ENCODE data around the gene SPOCK2.
"Not testable (repeated sequence)": the region's sequence is repeated elsewhere in the genome, so short reads cannot be mapped to it uniquely, and the experiment has no call there.

Gene SPOCK2

DNA sequence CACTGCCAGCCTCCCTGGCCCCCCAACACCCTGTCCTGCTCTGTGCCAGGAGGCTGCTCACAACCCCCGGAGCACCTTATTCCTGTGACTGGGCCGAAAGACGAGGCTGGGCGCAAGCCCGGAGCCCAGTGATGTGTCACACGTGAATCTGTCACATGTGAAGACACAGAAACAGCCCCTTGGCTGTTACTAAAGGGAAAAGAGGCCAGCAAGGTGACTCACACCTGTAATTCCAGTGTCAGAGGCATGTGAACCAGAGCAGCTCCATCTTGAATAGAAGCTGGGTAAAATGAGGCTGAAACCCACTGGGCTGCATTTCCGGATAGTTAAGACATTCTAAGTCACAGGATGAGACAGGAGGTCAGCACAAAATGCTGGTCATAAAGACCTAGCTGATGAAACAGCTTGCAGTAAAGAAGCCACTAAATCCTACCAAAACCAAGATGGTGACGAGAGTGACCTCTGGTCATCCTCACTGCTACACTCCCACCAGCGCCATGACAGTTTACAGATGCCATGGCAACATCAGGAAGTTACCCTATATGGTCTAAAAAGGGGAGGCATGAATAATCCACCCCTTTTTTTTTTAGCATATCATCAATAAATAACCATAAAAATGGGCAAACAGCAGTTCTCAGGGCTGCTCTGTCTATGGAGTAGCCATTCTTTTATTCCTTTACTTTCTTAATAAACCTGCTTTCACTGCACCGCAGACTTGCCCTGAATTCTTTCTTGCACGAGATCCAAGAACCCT is 55.8 kb downstream of the SPOCK2 start:
- not testable (repeated sequence) for DNase-seq (ENCODE audit: low read depth in 1 of 2, low spot score in 1 of 2)

DNA sequence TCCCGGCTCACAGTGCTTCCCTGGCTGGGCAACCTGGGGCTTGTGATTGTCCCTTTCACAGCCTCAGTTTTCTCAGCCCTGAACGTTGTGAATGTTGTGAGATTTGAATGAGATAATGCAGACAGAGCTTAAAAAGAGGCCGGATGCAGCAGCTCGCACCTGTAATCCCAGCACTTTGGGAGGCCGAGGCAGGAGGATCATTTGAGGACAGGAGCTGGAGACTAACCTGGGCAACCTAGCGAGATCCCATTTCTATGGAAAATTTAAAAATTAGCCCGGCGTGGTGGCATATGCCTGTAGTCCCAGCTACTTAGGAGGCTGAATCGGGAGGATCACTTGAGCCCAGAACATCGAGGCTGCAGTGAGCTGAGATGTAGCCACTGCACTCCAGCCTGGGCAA is 56.6 kb downstream of the SPOCK2 start:
- no peak for DNase-seq (ENCODE audit: low read depth in 1 of 2, low spot score in 1 of 2)

DNA sequence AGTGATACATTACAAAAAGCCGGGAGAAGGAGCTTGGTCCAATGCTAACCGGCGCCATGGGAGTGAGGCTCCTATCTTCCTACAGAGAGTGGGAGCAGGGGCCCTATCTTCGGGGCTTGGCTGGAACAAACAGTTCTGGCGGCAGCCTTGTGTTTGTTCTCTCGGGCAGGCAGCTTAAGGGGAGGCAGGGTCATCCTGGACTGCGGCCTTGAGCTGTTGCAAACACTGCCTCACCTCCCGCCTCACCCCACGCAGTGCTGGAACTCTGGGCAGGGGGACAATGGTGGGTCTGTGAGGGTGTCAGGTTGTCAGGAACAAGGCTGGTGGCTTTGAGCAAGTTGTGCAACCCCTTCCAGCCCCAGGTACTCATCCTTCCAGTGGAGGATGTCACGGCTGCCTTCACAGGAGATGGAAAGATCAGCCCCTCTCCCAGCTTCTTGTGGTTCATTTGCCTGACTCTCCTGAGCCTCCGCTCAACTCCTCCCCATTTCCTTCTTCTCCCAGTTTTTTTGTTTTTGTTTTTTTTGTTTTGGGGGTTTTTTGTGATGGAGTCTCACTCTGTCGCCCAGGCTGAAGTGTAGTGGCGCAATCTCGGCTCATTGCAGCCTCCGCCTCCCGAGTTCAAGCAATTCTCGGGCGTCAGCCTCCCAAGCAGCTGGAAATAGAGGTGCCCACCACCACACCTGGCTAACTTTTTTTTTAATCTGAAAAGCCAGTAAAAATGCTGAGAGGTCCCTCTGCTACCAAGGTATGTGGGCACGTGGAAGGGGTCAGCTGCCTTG is 57.4 kb downstream of the SPOCK2 start:
- no peak for DNase-seq (ENCODE audit: low read depth in 1 of 2, low spot score in 1 of 2)

- DNase-seq (ENCODE audit: low read depth in 1 of 2, low spot score in 1 of 2), result no peak
Observed at GRCh38 chr10:72029414-72029813, 58.9 kb downstream of the SPOCK2 start.

- DNase-seq (ENCODE audit: low read depth in 1 of 2, low spot score in 1 of 2), result no peak
Observed at GRCh38 chr10:72027498-72027897, 60.9 kb downstream of the SPOCK2 start.

DNA sequence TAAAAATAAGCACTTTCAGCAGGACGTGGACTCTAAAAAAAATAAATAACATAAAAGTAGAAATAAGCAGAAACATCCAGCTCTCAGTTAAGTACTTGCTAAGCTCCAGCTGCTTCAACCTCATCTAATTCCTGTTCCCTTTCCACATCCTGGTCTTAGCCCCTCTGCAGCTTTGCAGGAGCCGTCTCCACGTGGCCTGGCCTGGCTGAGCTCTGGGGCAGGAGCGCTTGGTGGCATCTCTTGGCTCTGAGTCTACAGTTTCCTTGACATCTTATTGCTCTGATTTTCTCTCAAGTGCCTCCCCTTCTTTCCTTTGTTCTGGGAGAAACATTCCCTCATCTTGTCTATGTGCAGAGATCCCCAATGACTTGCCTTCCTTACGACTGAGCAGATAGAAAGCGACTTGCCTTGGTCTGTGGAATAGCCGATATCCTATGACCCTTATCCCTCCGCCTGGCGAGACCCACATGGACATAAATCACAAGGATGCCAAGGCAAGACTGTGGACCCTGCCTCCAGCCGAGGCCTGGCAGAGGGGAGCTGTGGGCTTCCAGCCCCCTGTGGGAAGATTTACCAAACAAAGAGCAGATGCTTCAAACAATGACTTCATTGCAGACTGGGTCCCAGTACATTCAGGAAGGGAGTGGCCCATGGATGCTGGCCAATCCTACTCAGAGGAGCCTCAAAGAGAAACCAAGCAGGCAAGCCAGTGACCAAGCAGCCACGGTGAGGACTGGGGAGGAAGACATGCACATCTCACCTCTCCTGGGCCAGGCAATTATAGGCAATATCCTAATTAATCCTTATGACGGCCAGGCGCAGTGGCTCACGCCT is 61.9 kb downstream of the SPOCK2 start:
- DNase-seq (ENCODE audit: low read depth in 1 of 2, low spot score in 1 of 2), result no peak

GRCh38 chr10:72025832-72026231 is 62.5 kb downstream of the SPOCK2 start:
- DNase-seq (ENCODE audit: low read depth in 1 of 2, low spot score in 1 of 2), result no peak

GRCh38 chr10:72025400-72025799 is 63.0 kb downstream of the SPOCK2 start:
- no peak for DNase-seq (ENCODE audit: low read depth in 1 of 2, low spot score in 1 of 2)

DNA sequence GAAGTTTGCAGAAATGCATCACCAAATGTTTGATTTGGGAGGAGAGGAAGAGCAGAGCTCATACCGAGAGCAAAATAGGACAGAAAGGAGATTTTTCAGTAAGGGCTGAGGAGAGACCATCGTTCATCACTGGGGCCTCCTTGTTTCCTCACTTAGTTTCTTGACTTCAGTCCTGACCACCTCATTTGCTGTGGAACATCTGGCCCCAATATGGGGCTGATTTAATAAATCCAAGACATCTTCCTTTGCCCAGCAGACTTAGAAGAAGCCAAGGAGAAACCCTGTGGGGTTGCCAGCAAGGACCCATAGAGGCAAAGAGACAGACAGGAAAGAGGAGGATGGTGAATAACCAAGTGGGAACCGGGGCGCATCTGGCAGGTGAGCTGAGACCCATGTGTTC is 63.8 kb downstream of the SPOCK2 start:
- DNase-seq (ENCODE audit: low read depth in 1 of 2, low spot score in 1 of 2), result no peak

GRCh38 chr10:72022228-72022627 is 66.1 kb downstream of the SPOCK2 start:
- DNase-seq (ENCODE audit: low read depth in 1 of 2, low spot score in 1 of 2), result no peak

DNA sequence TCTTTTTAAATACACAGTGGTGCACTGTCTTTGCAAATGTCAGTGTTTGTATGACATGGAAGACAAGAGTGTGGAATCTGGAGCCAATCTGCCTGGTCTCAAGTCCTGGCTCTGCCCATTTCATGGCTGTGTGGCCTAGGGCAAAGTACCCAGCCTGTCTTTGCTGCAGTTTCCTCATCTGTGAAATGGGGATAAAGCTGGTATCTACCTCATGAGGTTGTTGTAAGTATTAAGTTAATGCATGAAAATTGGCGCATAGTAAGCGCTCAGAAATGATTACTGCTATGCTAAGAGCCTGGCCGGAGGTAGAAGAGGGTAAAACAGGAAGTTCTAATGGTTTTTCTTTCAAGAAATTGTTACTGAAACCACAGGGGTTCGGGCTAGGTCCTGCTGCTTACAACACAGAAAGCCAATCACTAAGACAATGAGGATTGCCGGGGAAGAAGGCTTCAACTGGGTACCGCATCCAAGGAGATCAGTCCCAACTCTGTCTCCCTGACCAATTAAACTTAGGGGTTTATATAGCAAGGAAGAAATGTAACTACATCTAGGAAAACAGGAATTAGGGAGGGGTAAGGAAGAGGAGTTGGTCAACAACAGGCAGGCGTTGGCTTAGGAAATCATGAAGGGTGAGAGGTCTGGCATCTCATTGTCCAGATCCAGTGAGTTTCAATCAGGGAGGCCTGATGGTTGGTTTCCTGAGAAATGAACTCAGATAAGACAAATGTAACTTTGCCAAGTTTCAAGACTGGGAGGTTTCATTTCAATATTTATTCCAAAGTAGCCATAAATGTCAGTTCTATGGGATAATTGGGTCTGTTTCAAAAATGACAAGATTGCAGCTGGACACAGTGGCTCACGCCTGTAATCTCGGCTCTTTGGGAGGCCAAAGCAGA is 67.2 kb downstream of the SPOCK2 start:
- DNase-seq (ENCODE audit: low read depth in 1 of 2, low spot score in 1 of 2), result no peak

DNA sequence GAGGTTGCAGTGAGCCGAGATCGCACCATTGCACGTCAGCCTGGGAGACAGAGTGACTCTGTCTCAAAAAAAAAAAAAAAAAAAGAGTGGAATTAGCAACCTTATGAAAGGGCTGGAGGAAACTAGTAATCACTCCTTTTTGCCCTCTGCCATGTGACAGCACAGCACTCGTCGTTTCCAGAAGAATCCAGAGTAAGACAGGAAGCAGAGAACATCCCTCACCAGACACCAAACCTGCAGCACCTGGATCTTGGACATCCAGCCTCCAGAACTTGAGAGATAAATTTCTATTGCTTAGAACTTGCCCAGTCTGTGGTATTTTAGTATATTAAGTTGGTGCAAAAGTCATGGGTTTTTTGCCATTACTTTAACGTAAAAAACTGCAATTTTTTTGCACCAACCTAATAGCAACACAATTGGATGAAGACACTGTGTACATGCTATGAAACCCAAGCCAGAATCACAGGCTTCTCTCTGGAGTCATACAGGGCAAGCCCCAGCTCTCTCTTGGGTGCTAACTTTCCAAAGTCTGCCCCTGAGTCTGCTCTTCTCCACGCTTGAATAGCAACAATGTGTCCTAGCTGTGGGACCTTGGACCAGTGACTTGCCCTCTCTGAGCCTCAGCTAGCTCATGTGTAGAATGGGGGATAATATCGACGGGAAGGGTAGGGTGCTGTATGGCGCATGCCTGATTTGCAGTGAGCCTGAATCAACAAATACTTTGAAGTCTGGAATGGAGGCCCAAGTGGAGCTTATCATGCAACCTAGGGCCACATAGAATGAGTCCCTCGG is 69.1 kb downstream of the SPOCK2 start:
- no peak for DNase-seq (ENCODE audit: low read depth in 1 of 2, low spot score in 1 of 2)

- DNase-seq (ENCODE audit: low read depth in 1 of 2, low spot score in 1 of 2), result no peak
Observed at GRCh38 chr10:72016608-72017300, 71.6 kb downstream of the SPOCK2 start.

GRCh38 chr10:72015841-72016240 is 72.5 kb downstream of the SPOCK2 start:
- no peak for DNase-seq (ENCODE audit: low read depth in 1 of 2, low spot score in 1 of 2)

- no peak for DNase-seq (ENCODE audit: low read depth in 1 of 2, low spot score in 1 of 2)
Observed at GRCh38 chr10:72014785-72015480, 73.4 kb downstream of the SPOCK2 start.

DNA sequence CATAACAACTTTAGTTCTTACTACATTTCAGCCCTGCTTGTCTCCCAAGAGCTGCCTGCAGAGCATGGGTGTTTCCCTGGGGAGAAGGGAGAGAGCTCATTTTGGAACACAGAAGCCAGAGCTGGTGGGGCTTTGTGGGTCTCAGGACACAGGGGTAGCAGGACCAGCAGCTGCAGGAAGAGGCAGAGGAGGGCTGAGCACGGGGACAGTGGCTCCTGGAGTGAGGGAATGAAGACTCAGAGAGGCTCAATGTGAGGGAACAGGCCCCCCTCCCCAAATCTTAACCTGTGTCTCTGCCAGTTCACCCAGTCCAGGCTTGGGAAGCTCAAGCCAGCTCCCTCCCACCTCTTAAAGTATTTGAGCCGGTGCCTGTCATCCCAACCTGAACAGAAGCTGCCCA is 74.2 kb downstream of the SPOCK2 start:
- no peak for DNase-seq (ENCODE audit: low read depth in 1 of 2, low spot score in 1 of 2)

- DNase-seq (ENCODE audit: low read depth in 1 of 2, low spot score in 1 of 2), result no peak
Observed at GRCh38 chr10:72013202-72013945, 75.0 kb downstream of the SPOCK2 start.

DNA sequence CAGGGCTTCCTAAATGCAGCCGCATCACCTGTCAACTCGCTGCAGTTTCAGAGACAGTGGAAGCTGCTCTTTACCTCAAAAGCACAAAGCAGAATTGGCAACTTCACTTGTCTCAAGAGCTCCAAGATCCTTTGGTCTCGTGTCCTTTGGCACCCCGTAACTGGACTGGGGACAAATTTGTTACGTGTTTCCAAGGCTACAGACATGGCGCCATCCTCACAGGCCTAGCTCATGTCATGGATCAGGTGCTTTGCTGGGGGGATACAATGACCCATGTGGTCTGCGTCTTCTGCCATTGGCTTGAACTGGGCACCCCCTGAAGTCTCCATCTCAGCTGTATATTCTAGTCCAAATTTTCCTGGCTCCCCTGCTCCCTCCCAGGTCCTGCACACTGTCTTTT is 75.6 kb downstream of the SPOCK2 start:
- no peak for DNase-seq (ENCODE audit: low read depth in 1 of 2, low spot score in 1 of 2)

Data from activated CD4-positive, alpha-beta T cell treated with anti-CD3 and anti-CD28 coated beads, Interleukin-2, amount 50 U/mL, for 24 hours (primary cell).